ENCODE data around the gene ARHGEF1. TPM values are rescaled to one million over a fixed set of nuclear protein-coding genes. Genes with fewer than 3 reads are reported as not detected.

ARHGEF1 gene
- total and polyA plus RNA-seq, 8 donors: 60.8 to 202 (median 79.6) TPM

DNA sequence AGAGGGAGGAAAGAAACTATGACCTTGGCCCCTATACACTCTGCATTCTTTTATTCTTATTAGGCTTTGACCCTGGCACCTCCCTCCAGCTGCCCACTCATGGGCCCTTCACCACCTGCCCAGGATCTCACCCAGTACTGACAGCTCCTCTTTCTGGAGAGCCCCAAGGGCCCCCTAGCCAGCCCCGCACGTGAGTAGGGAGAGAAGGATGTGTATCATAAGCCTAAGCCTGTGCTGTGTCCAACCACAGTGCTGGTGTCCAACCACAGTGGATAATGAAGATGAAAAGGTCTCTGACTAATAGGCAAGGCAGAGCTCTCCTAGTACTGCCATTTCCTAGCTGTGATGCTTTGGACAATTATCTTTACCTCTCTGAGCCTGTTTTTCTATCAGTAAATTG, 33.9 kb upstream of the ARHGEF1 start:
- H3K27me3 ChIP-seq: peaks cover 0 to 13% of the 10 kb centered on the region in 2 donors
- ATAC-seq: no peak
- intact Hi-C loops (cut with DNase I): no loop called here

DNA sequence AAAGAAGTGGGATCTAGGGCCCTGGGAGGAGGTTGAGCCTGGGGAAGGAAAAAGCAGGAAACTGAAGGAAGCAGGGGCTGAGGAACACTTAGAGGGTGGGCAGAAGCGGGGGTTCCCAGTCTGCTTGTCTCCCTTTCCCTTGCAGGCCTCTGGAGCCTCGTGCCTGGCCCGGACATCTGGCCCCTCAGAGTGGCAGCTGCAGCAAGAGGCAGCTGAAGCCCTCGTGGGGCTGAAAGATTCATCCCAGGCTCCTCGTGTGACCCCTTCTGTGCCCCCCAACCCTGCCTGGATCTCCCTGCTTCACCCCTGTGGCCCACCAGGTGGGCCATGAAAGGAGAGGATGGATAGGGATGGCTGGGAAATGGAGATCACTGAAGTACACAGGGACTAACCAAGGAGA, 32.6 kb upstream of the ARHGEF1 start:
- TF ChIP-seq, protein P1, sequence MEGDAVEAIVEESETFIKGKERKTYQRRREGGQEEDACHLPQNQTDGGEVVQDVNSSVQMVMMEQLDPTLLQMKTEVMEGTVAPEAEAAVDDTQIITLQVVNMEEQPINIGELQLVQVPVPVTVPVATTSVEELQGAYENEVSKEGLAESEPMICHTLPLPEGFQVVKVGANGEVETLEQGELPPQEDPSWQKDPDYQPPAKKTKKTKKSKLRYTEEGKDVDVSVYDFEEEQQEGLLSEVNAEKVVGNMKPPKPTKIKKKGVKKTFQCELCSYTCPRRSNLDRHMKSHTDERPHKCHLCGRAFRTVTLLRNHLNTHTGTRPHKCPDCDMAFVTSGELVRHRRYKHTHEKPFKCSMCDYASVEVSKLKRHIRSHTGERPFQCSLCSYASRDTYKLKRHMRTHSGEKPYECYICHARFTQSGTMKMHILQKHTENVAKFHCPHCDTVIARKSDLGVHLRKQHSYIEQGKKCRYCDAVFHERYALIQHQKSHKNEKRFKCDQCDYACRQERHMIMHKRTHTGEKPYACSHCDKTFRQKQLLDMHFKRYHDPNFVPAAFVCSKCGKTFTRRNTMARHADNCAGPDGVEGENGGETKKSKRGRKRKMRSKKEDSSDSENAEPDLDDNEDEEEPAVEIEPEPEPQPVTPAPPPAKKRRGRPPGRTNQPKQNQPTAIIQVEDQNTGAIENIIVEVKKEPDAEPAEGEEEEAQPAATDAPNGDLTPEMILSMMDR (IDR thresholded peaks at IDR 0.05): no peak
- Histone ChIP-seq H3K9me3 (no peaks in the 10 kb centered on the region), H3K4me3 (no peak overlapping the region), H3K27ac (no peak overlapping the region), H3K27me3 (peaks cover 0 to 13% of the 10 kb centered on the region in 2 donors), H3K4me1 (no peaks in the 10 kb centered on the region), H3K36me3 (no peaks in the 10 kb centered on the region)
- DNase-seq: no peak
- intact Hi-C loops (cut with DNase I): no loop called here
- no peak for ATAC-seq

More for the DNA sequence above, 33.9 kb upstream of the ARHGEF1 start:
- TF ChIP-seq, protein P1 (IDR thresholded peaks at IDR 0.05): no peak
- H3K9me3 ChIP-seq: no peaks in the 10 kb centered on the region
- no peaks in the 10 kb centered on the region for H3K36me3 ChIP-seq
- H3K4me1 ChIP-seq: no peaks in the 10 kb centered on the region
- no peak overlapping the region for H3K27ac ChIP-seq
- no peak for DNase-seq
- H3K4me3 ChIP-seq: no peak overlapping the region

DNA sequence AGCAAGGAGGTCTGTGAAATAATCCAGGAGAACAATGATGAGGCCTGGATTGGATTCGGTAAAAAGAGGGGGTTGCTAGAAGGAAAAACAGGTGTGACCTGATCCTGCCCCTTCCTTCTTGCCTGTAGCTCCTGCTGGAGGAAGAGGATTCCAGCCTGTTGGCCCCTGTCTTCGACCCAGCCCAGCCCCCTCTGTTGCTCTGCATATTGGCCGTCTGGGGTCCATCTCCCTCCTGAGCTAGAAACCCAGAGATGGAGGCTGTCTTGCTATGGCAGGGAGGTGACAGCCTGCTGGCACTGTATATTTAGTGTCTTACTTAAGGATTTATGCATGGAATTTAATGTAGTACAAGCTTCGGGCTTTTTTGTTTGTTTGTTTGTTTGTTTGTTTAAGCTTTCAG, 31.5 kb upstream of the ARHGEF1 start:
- no peak for ATAC-seq
- no peaks in the 10 kb centered on the region for H3K9me3 ChIP-seq
- H3K27me3 ChIP-seq: peaks cover 0 to 13% of the 10 kb centered on the region in 2 donors
- no peak overlapping the region for H3K4me3 ChIP-seq
- DNase-seq: no peak
- H3K36me3 ChIP-seq: no peaks in the 10 kb centered on the region
- TF ChIP-seq, protein P1 (IDR thresholded peaks at IDR 0.05): no peak
- intact Hi-C loops (cut with DNase I): no loop called here
- H3K4me1 ChIP-seq: no peaks in the 10 kb centered on the region
- no peak overlapping the region for H3K27ac ChIP-seq

DNA sequence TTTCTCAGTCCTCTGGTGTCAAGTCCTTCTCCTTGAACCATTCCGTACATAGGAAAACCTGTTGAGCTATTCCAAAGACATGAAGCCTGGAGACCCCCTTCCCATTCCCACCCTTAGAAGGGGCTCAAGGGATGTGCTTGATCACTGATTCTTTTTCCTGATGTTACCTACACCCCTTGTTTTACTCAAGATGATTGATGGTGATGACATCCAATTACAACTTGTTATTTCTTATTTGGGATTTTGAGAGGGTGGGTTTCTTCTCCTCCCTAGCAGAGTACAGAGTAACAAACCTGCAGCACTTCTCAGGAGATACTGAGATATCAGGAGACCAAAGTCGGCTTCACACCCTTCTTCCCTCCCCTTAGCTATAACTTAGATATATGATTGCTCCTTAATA, 29.6 kb upstream of the ARHGEF1 start:
- intact Hi-C loops (cut with DNase I): no loop called here
- TF ChIP-seq, protein P1 (IDR thresholded peaks at IDR 0.05): no peak
- no peaks in the 10 kb centered on the region for H3K27me3 ChIP-seq
- no peak for ATAC-seq
- H3K9me3 ChIP-seq: no peaks in the 10 kb centered on the region
- H3K4me1 ChIP-seq: no peaks in the 10 kb centered on the region
- H3K36me3 ChIP-seq: no peaks in the 10 kb centered on the region
- no peak overlapping the region for H3K4me3 ChIP-seq
- no peak for DNase-seq
- H3K27ac ChIP-seq: no peak overlapping the region

DNA sequence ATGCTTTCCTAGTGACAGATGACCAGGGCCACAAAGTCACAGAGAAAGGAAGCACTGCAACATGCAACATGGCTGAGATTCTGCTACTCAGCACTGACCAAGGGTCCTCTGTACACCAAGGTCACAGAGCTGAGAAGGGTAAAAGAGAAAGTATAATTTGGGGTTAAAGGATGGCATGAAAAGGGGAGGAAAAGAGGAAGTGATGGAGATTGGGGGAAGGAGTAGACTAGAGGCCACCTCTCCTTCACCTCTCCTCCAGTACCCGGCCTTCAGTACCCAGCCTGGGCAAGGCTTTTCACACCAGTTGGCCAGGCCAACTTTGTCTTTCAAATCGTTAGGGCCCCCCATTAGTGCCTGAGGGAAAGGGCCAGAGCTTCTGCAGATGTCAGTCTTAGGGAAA, 29.2 kb upstream of the ARHGEF1 start:
- H3K9me3 ChIP-seq: no peaks in the 10 kb centered on the region
- TF ChIP-seq, protein P1 (IDR thresholded peaks at IDR 0.05): no peak
- intact Hi-C loops (cut with DNase I): no loop called here
- H3K27ac ChIP-seq: no peak overlapping the region
- H3K27me3 ChIP-seq: no peaks in the 10 kb centered on the region
- no peaks in the 10 kb centered on the region for H3K36me3 ChIP-seq
- ATAC-seq (no peak), DNase-seq (no peak)
- no peak overlapping the region for H3K4me3 ChIP-seq
- peaks cover 0 to under 1% of the 10 kb centered on the region in 2 donors for H3K4me1 ChIP-seq
